Astrocyte of the hippocampus (primary cell): ENCODE measurements around the gene SDR39U1.

ENCODE experiments used
- DNase-seq: peaks from one replicate; pipeline ENCODE4 v3.0.0; 2011; ENCODE audit warnings: low read depth, low spot score

Gene SDR39U1

GRCh38 chr14:24390701-24391468 is 51.7 kb downstream of the SDR39U1 start:
- DNase-seq = no peak
